NB4 (cell line): ENCODE measurements around the gene FAM241B.

Source experiments
- DNase-seq: peaks from one replicate; pipeline ENCODE4 v3.0.0; 2010; ENCODE audit warnings: low read depth
- H3K4me3 ChIP-seq: one replicate; pipeline ENCODE4 v1.5.1; 2011; ENCODE audit warnings: mild to moderate bottlenecking, low read depth, low read length, moderate library complexity
- CTCF ChIP-seq: IDR thresholded peaks from one replicate; pipeline ENCODE4 v1.5.1; 2012; ENCODE audit warnings: low read depth, low read length
- MAX ChIP-seq: IDR thresholded peaks from 2 replicates; pipeline ENCODE4 v1.6.1; 2011; ENCODE audit warnings: low read depth, low read length
- MYC ChIP-seq: IDR thresholded peaks from 2 replicates; pipeline ENCODE4 v1.6.1; 2011; ENCODE audit warnings: low read depth, low read length
- POLR2A ChIP-seq: IDR thresholded peaks from 2 replicates; pipeline ENCODE4 v1.6.1; 2011; ENCODE audit warnings: mild to moderate bottlenecking; ENCODE audit not compliant: insufficient read length; ENCODE audit errors: extremely low read depth

FAM241B gene

GRCh38 chr10:69681436-69681835 is 51.4 kb downstream of the FAM241B start:
- H3K4me3 ChIP-seq, result no peak overlapping the region
- DNase-seq, result no peak
- no peak for TF ChIP-seq POLR2A
- TF ChIP-seq MYC, result no peak
- no peak for TF ChIP-seq CTCF
- TF ChIP-seq MAX, result no peak

GRCh38 chr10:69682955-69683474 is 53.0 kb downstream of the FAM241B start:
- no peak overlapping the region for H3K4me3 ChIP-seq
- no peak for TF ChIP-seq MAX
- no peak for TF ChIP-seq MYC
- TF ChIP-seq CTCF, result no peak
- no peak for TF ChIP-seq POLR2A
- no peak for DNase-seq
